NCI-H2029 treated with DMSO at 0.1 percent for 48 hours (cell line): ENCODE results near the gene M6PR.

Experiments
- DNase-seq: peaks from one replicate; lab custom pipeline; 2025; lab: John Stamatoyannopoulos, UW

The M6PR gene

DNA sequence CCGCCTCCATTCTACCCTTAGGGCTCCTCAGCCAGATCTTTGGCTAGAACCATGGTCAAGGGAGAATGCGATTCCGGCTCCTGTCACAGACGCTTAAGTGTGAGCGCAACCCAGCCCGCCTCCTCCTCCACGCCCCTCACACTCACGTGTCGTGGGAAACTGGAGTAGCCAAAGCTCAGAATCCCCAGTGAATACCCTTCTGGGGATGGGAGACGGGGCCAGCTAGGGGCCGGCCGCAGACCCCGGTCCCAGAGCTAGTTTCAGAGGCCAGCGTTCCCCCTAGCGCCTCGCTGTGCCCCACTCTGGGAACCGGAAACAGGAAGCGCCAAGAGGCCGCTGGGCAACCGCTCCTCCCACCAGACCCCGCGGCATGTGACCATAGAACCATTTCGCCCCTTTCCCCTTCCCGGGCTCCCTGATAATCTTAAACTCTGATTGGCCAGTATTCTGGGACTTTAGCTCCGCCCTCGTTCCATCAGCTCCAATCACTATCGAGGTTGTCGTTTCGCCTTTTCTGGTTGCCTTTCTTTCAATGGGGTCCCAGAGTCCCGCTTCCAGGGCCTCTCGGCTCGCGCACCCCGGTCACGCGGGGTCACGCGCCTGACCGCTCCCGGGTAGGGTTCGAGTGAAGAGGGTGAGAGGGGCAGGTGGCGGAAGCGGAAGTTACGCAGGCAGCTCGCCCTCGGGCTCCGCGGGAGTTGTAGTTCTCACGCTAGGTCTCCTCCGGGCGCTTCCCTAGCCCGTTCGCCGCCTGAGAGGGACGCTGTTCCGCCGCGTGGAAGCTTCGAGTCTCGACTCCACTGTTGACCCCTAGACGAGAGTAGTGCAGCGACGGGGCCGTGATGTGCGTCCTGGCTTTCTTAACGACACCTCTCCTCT is at the start of gene M6PR:
Gene M6PR, minus strand, starts transcription at position 304 of the 879 bp plus-strand sequence. CDS start 3,241 bp downstream, outside the sequence.
- peak; percentile 94 for DNase-seq

DNA sequence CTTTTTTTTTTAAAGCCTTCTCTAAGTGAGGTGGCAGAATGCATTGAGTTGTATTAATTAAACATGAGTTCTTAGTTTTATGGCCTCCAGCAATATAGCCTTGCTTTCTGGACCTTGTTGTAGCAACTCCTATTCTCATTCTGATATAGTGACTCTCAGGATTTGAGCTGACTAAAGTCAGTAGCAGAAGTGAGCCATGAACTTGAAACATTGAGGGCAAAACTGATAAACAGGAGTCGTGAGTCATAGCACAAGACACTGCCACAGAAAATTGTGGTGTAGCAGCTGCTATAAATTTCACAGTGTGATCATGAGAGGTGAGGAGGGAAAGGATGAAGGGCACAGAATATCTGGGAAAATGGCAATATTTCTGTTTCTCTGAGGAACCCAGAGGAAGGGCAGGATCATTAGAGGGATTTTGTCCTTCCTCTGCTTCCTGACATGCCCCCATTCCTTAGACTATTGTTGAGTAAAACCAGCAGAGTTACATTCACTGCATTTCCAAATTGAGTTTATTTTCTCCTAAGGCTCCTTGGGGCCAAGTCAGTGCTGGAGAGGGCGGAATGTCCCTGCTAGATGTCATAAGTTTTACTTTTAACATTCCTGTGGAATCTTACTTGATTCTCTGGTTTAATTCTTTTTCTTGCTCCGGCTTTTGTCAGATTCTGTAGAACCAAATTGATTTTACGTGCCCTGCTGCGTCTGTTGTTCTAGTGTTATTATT is 47.4 kb upstream of the M6PR start:
- no peak for DNase-seq

DNA sequence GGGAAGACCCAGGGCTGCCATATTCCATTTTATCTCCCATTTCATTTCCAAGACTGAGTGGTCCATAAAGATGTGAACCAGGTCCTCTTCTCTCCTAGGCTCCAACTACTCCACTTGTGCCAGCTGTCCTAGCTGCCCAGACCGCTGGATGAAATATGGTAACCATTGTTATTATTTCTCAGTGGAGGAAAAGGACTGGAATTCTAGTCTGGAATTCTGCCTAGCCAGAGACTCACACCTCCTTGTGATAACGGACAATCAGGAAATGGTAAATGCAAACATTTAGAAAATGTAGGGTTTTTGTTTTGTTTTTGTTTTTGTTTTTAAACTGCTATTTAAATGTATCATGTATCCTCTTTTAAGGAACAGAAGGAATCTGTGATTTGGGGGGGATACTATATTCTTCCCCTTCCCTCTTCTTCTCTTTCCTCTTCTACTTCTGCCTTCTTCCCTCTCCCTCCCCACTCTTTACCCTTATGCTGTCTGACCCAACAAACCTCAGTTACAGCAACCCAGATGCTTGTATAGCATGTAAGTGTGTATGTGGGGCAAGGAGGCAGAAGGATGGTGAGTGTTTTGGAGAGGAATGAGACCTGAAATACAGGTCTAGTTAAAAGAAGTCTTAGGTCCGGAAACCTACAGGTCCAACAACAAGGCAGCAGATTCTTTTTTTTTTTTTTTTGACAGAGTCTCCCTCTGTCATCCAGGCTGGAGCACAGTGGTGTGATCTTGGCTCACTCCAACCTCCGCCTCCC is 45.8 kb upstream of the M6PR start:
- DNase-seq: no peak

DNA sequence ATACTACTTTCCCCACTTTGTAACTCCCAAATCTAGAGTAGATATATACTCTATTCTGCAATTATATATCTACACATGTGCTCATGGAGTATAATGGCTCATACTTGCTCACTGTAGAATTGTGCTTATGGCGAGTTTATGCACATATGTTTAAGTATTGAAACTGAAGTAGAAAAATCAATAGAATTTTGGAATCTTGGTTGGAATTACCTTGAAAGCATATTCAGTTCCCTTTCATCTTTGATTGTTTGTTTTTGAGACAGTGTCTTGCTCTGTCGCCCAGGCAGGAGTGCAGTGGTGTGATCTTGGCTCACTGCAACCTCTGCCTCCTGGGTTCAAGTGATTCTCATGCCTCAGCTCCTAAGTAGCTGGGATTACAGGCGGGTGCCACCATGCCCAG is 44.4 kb upstream of the M6PR start:
- no peak for DNase-seq

DNA sequence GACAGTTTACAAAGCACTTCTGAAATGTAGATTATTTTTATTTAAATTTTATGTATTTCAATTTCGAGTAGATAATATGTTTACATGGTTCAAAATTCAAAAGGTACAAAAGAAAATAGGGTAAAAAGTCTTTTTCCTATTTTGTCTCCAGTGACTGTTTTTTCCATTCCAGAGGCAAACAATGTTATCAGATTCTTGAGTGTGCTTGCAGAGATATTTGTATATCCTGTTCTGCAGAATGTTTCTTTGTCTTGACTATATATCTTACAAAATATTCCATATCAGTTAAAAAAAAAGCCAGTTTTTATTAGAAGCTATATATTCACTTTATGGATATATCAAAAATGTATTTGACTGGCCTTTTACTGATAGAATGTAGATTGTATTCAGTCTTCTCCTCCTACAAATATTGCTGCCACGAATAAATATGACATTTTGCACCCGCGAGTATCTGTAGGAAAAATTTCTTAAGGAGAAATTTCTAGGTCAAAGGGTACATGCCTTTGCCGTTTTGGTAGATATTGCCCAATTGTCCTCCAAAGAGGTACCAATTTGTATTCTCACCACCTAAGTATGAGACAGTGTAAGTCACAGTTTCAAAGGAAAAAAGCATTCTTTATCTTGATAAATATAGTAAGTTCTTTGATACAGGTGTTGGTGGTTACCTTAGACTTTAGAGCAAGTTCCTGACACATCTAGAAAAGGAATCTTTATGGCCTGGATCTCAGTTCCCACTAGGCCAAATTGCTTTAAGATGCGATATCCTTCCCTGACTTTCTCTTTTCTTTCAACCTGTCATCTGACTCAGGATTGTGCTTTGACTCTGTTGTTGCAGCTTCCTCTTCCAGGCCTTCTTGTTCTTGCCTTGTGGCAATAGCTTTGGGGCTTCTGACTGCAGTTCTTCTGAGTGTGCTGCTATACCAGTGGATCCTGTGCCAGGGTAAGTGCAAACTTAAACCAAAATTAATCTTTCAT is 42.2 kb upstream of the M6PR start:
- no peak for DNase-seq

DNA sequence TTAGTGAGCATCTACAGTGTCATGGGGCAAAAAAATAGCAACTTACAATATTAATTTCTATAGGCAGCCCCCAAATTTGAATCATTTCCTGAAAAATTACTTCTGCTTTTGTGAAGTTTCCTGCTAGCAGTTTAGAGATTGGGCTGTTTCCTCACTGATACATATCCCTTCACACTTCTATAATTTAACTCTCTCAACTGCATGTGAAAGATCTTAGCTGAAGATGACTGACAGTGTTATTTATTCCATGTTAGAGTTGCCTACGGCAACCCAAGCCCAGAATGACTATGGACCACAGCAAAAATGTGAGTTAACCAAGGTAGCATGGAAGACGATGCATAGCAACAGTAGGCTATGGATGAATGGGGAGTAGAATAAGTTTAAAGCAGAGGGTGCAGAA is 40.0 kb upstream of the M6PR start, which contains the start of gene KLRG1:
Gene KLRG1, plus strand, starts transcription at position 134 of the 400 bp plus-strand sequence. Its CDS starts 90 bp downstream, at position 224.
- no peak for DNase-seq

DNA sequence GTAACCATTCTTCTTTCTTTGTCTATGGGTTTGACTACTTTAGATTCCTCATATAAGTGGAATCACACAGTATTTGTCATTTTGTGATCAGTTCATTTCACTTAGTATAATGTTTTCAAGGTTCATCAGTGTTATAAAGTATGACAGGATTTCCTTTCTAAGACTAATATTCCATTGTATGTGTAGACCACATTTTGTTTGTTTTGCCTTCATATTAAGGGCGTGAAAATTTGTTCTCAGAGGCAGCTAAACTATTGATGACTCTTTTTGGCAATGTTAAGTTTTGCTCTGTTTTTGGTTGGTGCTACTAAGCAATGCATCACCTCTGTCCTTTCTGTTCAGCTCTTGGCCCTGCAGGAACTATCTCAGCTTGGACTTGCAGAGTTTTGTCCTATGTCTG is 38.2 kb upstream of the M6PR start:
- DNase-seq: no peak

DNA sequence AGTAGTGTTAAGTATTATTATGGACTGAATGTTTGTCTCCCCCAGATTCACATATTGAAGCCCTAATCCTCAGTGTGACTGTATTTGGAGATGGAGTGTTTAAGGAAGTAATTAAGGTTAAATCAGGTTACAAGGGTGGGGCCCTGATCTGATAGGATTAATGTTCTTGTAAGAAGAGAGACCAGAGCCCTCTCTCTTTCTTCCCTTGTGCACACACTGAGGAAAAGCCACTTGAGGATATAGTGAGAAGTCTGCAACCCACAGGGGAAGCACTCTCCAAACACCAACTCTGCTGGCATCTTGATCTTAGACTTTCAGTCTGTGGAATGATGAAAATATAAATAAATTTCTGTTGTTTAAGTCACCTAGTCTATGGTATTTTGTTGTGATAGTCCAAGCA is 37.7 kb upstream of the M6PR start:
- DNase-seq: no peak

DNA sequence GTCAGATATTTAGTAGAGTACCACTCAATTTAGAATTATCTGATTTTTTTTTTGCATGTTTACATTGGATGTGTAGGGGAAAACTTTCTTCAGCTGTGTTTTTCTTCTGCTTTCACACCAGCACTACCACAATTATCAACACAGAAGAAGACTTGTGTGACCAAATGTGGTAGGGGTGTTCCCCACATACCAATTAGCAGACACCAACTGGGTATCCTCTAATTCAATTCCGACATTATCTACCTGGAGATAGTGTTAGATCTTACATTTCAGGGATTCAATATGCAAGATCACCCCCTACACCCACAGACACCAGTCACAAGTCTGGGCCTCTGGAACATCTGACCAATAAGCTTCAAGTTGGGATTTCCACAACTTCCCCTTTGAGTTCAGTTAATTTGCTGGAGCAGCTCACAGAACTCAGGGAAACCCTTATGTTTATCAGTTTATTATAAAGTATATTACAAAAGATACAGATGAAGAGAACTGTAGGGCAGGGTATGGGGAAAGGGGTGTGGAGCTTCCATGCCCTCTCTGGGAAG is 35.8 kb upstream of the M6PR start:
- no peak for DNase-seq

DNA sequence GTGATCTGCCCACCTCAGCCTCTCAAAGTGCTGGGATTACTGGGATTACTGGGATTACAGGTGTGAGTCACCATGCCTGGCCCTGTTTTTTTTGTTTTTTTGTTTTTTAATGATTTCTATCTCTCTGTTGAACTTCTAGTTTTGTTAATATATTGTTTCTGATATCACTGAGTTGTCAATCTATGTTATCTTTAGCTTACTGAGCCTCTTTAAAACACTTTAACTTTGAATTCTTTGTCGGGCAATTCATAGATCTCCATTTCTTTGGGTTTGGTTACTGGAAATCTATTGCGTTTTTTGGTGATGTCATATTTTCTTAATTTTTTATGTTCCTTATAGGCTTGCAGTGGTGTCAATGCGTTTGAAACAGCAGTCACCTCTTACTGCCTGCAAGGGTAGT is 30.7 kb upstream of the M6PR start:
- no peak for DNase-seq

DNA sequence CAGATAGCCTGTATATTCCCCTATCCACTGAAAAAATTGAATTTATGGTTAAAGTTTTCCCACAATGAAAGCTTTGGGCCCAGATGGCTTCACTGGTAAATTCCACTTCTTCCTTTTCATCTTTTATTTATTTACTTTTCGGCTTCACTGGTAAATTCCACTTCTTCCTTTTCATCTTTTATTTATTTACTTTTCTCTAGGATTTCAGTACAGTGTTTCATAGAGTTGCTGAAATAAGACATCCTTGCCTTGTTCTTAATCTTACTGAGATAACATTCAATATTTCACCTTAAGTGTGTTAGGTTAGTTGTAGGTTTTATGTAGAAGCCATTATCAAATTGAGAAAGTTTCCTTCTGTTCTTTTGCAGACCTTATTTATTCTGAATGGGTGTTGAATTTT is 21.0 kb upstream of the M6PR start:
- DNase-seq: no peak

DNA sequence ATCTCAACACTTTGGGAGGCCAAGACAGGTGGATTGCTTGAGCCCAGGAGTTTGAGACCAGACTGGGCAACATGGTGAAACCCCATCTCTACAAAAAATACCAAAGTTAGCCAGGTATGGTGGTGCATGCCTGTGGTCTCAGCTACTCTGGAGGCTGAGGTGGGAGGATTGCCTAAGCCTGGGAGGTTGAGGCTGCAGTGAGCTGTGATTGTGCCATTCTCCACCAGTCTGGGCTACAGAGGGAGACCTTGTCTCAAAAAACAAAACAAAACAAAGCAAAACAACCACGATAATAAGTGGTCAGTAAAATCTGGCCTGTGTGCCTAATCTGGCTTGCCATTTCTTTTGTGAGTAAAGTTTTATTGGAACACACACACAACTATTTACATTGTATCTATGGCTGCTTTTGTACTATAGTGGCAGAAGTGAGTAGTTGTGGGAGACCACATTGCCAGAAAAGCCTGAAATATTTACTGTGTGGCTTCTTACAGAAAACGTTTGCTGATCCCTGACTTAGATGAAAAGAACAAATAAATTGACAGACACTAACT is 20.5 kb upstream of the M6PR start:
- no peak for DNase-seq

DNA sequence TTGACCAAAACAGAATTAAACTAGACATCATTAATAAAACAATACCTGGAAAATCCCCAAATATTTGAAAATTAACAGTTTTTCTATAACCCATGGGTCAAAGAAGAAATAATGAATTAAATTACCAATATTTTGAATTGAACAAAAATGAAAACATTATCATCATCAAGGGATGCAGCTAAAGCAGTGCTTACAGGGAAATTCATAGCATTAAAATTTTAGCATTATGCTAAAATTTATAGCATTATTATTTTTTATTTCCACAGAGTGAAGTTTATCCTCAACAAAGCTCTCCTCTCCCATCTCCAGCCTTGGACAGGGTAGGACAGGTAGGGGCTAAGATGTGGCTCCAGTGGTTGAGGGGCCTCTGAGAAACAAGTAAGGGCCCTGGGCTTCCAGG is 19.3 kb upstream of the M6PR start:
- DNase-seq: no peak

DNA sequence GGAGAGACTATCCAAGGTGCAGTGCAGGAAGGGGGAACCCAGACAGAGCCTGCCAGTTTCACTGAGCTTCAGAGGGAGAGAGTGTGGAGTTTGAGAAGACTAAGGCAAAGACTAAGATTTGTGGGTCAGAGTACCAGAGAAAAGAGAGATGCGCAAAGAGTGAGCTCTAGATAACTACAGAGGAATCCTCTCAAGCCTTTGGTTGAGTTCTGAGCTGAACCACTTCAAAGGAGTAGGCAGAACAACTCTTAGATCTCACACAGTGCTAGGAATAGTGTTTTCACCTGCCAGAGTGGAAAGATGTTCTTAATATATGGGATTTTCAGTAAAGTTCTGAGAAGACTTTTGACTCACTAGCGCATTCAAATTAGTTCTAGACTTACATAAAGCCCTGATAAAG is 10.7 kb upstream of the M6PR start:
- no peak for DNase-seq

DNA sequence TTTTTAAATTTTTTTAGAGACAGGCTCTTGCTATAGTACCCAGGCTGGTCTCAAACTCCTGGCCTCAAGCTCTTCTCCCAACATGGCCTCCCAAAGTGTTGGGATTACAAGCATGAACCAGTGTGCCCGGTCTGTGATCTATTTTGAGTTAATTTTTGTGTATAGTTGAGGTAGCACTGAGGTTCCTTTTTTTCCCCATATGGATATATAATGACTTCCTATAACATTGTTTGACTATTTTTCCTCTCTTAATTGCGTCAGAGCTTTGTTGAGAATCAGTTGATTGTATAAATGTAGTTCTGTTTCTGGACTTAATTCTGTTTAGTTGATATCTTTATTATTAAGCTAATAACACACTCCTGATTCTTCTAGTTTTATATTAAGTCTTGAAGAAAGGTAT is 8.6 kb upstream of the M6PR start:
- DNase-seq: no peak

DNA sequence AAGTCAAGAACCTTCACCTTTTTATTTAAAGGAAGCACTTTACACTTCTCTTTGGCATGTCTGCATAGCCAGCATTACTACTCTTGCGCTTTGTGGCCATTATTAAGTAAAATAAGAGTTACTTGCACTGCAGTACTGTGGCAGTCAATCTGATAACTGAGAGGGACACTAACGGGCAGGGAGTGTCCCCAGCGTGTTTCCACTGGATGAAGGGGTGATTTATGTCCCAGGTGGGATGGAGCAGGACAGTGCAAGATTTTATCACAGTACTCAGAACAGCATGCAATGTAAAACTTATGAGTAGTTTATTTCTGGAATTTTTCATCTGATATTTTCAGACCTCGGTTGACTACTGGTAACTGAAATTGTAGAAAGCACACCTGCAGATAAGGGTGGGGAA is 8.1 kb upstream of the M6PR start:
- DNase-seq: no peak

DNA sequence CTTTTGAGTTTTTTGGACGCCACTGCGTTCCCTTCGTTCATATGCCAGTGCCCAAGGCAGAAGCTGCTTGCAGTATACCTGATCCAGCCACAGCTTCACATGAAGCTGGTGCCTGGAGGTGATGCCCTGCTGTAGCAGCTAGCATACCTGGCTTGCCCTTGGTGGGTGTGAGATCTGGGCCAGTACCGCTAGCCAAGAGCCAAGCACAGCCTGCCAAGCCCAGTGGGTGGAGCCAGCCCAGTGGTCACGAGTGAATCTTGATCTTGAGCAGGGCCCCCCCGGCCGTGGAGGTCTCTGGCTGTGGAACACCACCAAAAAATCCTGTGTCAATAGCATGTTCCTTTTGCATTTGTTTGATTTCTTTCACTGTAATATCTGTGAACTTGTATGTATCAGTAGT is 7.3 kb upstream of the M6PR start:
- no peak for DNase-seq

DNA sequence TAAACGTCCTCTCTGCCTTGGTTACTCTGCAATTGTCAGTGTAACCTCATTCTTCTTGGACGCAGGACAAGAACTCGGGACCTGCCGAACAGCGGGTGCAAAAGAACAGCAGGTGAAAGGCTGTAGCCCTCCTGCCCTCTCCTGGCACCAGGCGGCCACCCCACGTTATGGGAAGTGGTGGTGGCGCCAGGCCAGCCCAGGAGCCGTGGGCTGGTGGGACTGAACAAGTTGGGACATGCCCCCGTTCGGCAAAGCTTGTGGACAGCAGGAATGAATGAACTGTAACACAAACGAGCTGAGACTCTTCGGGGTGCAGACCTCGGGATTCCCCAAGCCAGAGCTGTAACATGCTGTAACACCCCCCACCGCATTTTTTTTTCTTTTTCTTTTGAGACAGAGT is 6.6 kb upstream of the M6PR start:
- no peak for DNase-seq

DNA sequence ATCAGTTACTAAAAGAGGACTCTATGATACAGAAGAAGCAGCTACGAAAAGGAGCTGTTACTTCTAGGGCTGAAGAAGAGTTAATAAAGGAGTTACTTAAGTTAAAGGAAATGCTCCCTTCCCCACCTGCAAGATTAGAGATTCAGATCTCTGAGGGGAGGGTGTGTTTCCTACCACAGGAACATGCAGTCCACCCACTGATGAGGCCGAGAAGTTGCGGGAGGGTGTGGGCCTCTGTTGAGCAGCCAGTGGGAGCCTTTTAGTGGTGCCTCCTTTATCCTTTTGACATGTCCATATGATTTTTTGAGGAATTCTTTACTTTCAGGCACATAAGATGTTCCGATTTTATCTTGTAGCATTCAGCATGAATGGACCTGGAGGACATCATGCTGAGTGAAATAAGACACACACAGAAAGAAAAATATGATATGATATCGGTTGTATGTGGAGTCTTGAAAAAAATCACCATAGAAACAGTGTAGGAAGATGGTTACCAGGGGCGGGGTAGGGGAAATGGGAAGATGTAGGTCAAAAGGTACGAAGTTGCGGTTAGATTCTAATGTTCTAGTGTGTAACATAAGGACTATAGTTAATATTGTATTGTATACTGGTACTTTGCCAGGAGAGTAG is 4.4 kb upstream of the M6PR start:
- no peak for DNase-seq

DNA sequence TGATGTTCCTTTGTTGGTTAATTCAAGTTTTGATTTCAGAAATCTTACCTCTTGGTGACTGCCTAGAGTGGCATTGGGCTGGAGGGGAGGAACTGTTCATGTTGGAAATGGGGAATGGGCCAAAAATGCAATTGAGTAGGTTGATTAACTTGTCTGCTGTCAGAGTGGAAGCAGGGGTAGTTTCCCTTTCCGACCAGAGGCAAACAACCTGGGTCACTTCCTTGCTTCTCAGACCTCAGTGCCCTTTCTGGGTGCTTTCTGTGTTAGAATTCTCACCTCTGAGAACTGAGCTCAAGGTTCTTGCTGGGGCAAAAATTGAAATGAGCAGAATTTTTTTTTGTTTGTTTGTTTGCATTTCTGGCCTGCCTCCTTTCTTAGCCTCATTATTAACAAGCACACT is 2.3 kb upstream of the M6PR start:
- DNase-seq: no peak
